SK-N-SH (cell line): ENCODE measurements around the gene GPD1.

Experiments
- CTCF ChIP-seq: fragments of 200-600 bp; sonication (generic); IDR thresholded peaks from 2 replicates; pipeline ENCODE4 v1.6.1; 2017; ENCODE audit warnings: antibody characterized with exemption, mild to moderate bottlenecking, moderate library complexity
- EP300 ChIP-seq, 2 experiments: IDR thresholded peaks; 2 replicates each; pipeline versions ENCODE4 v1.4.0 to v1.6.1; 2012; ENCODE audit warnings: borderline replicate concordance in 1 of 2, low read depth in 1 of 2, low read length in 1 of 2
- EZH2phosphoT487 ChIP-seq: fragments of 200-600 bp; sonication (generic); IDR thresholded peaks from 2 replicates; pipeline ENCODE4 v1.6.1; 2017; ENCODE audit warnings: low read depth, mixed run types, mild to moderate bottlenecking, antibody characterized with exemption, moderate library complexity, borderline replicate concordance
- FOSL2 ChIP-seq: IDR thresholded peaks from 2 replicates; pipeline ENCODE4 v1.4.0; 2012; ENCODE audit warnings: low read depth, mild to moderate bottlenecking, moderate library complexity, borderline replicate concordance
- GABPA ChIP-seq: IDR thresholded peaks from 2 replicates; pipeline ENCODE4 v1.4.0; 2012; ENCODE audit warnings: low read depth, mild to moderate bottlenecking
- GATA2 ChIP-seq: sonication (generic); formaldehyde crosslinking; IDR thresholded peaks from 2 replicates; pipeline ENCODE4 v1.5.0; 2020; ENCODE audit warnings: mild to moderate bottlenecking, missing genetic modification reagents
- IRF3 ChIP-seq: fragments of 150-350 bp; IDR thresholded peaks from 2 replicates; pipeline ENCODE4 v1.6.1; 2016; ENCODE audit warnings: mild to moderate bottlenecking, low read depth, low read length
- NRF1 ChIP-seq: IDR thresholded peaks from 2 replicates; pipeline ENCODE4 v1.6.1; 2012; ENCODE audit warnings: low read depth, mild to moderate bottlenecking, low read length
- RAD21 ChIP-seq: IDR thresholded peaks from 2 replicates; pipeline ENCODE4 v1.6.1; 2012; ENCODE audit warnings: mild to moderate bottlenecking, low read length
- RFX5 ChIP-seq: IDR thresholded peaks from 2 replicates; pipeline ENCODE4 v1.6.1; 2012; ENCODE audit warnings: mild to moderate bottlenecking, improper control_type of control experiment, low read length
- SIN3A ChIP-seq: IDR thresholded peaks from 2 replicates; pipeline ENCODE4 v1.6.1; 2012; ENCODE audit warnings: low read depth, mild to moderate bottlenecking, low read length, moderate library complexity, borderline replicate concordance
- TAF1 ChIP-seq: IDR thresholded peaks from 2 replicates; pipeline ENCODE4 v1.6.1; 2012; ENCODE audit warnings: low read depth, mild to moderate bottlenecking, low read length, moderate library complexity, borderline replicate concordance
- TF ChIP-seq, protein P1 (sequence below): IDR thresholded peaks from 2 replicates; pipeline ENCODE4 v1.4.0; 2012; ENCODE audit warnings: low read depth

GRCh38 chr12:50156641-50157040 lies 52.8 kb downstream of the GPD1 start:
- TF ChIP-seq, protein P1, sequence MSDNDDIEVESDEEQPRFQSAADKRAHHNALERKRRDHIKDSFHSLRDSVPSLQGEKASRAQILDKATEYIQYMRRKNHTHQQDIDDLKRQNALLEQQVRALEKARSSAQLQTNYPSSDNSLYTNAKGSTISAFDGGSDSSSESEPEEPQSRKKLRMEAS = no peak
- TF ChIP-seq CTCF (no peak), SIN3A (no peak), RAD21 (no peak), EP300 (IDR thresholded peaks at IDR 0.05; ENCODE audit: borderline replicate concordance in 1 of 2, low read depth in 1 of 2, low read length in 1 of 2) (no peak), GABPA (no peak), FOSL2 (no peak), RFX5 (no peak), GATA2 (CRISPR knock-in tag) (no peak), IRF3 (no peak), EZH2phosphoT487 (no peak), TAF1 (no peak), NRF1 (no peak)
